HG02885 (cell line): ENCODE results near the gene NBEA.
"Not testable (repeated sequence)": the region's sequence is repeated elsewhere in the genome, so short reads cannot be mapped to it uniquely, and the experiment has no call there.

ENCODE experiments used
- ATAC-seq: cut with Tn5 transposase; IDR thresholded peaks from one replicate; pipeline ENCODE4 v1.9.1; 2021; ENCODE audit warnings: mild to moderate bottlenecking; ENCODE audit not compliant: unreplicated experiment, poor library complexity

Gene NBEA

GRCh38 chr13:35028338-35028867, 86.3 kb downstream of the NBEA start:
- ATAC-seq = no peak

- ATAC-seq = no peak
Observed at GRCh38 chr13:35039012-35039411, 96.9 kb downstream of the NBEA start.

- ATAC-seq = no peak
Observed at GRCh38 chr13:35046587-35046986, 104.5 kb downstream of the NBEA start.

- ATAC-seq = no peak
Observed at GRCh38 chr13:35055705-35056104, 113.6 kb downstream of the NBEA start.

- ATAC-seq = no peak
Observed at GRCh38 chr13:35057858-35058257, 115.8 kb downstream of the NBEA start.

- ATAC-seq = peak; percentile 100
Observed at GRCh38 chr13:35058585-35058984, 116.5 kb downstream of the NBEA start.

- no peak for ATAC-seq
Observed at GRCh38 chr13:35086667-35087066, 144.6 kb downstream of the NBEA start.

- ATAC-seq = no peak
Observed at GRCh38 chr13:35092251-35092650, 150.2 kb downstream of the NBEA start.

- ATAC-seq = no peak
Observed at GRCh38 chr13:35092751-35093150, 150.7 kb downstream of the NBEA start.

GRCh38 chr13:35093356-35093755, 151.3 kb downstream of the NBEA start:
- ATAC-seq = no peak

- not testable (repeated sequence) for ATAC-seq
Observed at GRCh38 chr13:35106771-35107170, 164.7 kb downstream of the NBEA start.

GRCh38 chr13:35107535-35107934, 165.5 kb downstream of the NBEA start:
- ATAC-seq = no peak

GRCh38 chr13:35113612-35114011, 171.5 kb downstream of the NBEA start:
- ATAC-seq = not testable (repeated sequence)

GRCh38 chr13:35127466-35127865, 185.4 kb downstream of the NBEA start:
- no peak for ATAC-seq

GRCh38 chr13:35129500-35129899, 187.4 kb downstream of the NBEA start:
- ATAC-seq = no peak

- no peak for ATAC-seq
Observed at GRCh38 chr13:35131471-35131870, 189.4 kb downstream of the NBEA start.

- peak; percentile 59 for ATAC-seq
Observed at GRCh38 chr13:35136585-35136984, 194.5 kb downstream of the NBEA start.

- no peak for ATAC-seq
Observed at GRCh38 chr13:35139591-35139990, 197.5 kb downstream of the NBEA start.

GRCh38 chr13:35140321-35140720, 198.3 kb downstream of the NBEA start:
- no peak for ATAC-seq

- no peak for ATAC-seq
Observed at GRCh38 chr13:35140831-35141230, 198.8 kb downstream of the NBEA start.

- ATAC-seq = no peak
Observed at GRCh38 chr13:35143123-35143522, 201.1 kb downstream of the NBEA start.

- ATAC-seq = no peak
Observed at GRCh38 chr13:35144166-35144890, 202.3 kb downstream of the NBEA start.
